ENCODE results near the gene ZSCAN5A.

- no peak for TF ChIP-seq CTCF (IDR thresholded peaks at IDR 0.05)
- no peak for TF ChIP-seq POLR2A (IDR thresholded peaks at IDR 0.05)
These were observed 33.7 kb upstream of the ZSCAN5A start for GRCh38 chr19:56348289-56348877.

Data from tibial nerve (tissue), 3 donors.